Loucy (cell line): ENCODE data around the gene RALB.

Source experiments
- H2AFZ ChIP-seq: fragments of 200-600 bp; sonication (generic); 2 replicates; pipeline ENCODE4 v1.6.0; 2016; ENCODE audit warnings: antibody characterized with exemption, mild to moderate bottlenecking, low read length, moderate library complexity
- H3F3A ChIP-seq: fragments of 200-600 bp; 2 replicates; pipeline ENCODE4 v1.6.0; 2016; ENCODE audit warnings: antibody characterized with exemption, low read depth, mild to moderate bottlenecking
- H3K27me3 ChIP-seq: fragments of 200-600 bp; sonication (generic); 2 replicates; pipeline ENCODE4 v1.6.1; 2014; ENCODE audit warnings: low read length, mild to moderate bottlenecking; ENCODE audit not compliant: insufficient read depth, poor library complexity, severe bottlenecking
- H3K36me3 ChIP-seq: fragments of 200-600 bp; sonication (generic); 2 replicates; pipeline ENCODE4 v1.6.1; 2016; ENCODE audit warnings: low read length; ENCODE audit not compliant: insufficient read depth
- H3K4me1 ChIP-seq: fragments of 200-600 bp; sonication (generic); 2 replicates; pipeline ENCODE4 v1.5.1; 2014; ENCODE audit warnings: low read length, mild to moderate bottlenecking; ENCODE audit not compliant: insufficient read depth, poor library complexity, severe bottlenecking
- H3K4me2 ChIP-seq: fragments of 200-600 bp; sonication (generic); 2 replicates; pipeline ENCODE4 v1.6.0; 2014; ENCODE audit warnings: antibody characterized with exemption, low read length, low read depth, mild to moderate bottlenecking; ENCODE audit not compliant: poor library complexity, severe bottlenecking
- H3K4me3 ChIP-seq: fragments of 200-600 bp; sonication (generic); 2 replicates; pipeline ENCODE4 v1.5.1; 2014; ENCODE audit warnings: low read length, mild to moderate bottlenecking, mixed read lengths; ENCODE audit not compliant: poor library complexity, severe bottlenecking
- H3K79me2 ChIP-seq: fragments of 200-600 bp; sonication (generic); 2 replicates; pipeline ENCODE4 v1.6.1; 2014; ENCODE audit warnings: low read length; ENCODE audit not compliant: insufficient read depth
- H3K9ac ChIP-seq: fragments of 200-600 bp; sonication (generic); 2 replicates; pipeline ENCODE4 v1.6.0; 2014; ENCODE audit warnings: mild to moderate bottlenecking, low read depth, low read length, moderate library complexity; ENCODE audit not compliant: poor library complexity, severe bottlenecking
- H3K9me2 ChIP-seq: fragments of 200-600 bp; sonication (generic); replicated peaks from 2 replicates; pipeline ENCODE4 v1.6.1; 2016; ENCODE audit warnings: low read depth, low read length, mixed read lengths
- H3K9me3 ChIP-seq: fragments of 200-600 bp; sonication (generic); 2 replicates; pipeline ENCODE4 v1.6.1; 2014; ENCODE audit warnings: mild to moderate bottlenecking, antibody characterized with exemption, low read length, low read depth; ENCODE audit not compliant: insufficient read depth
- H4K20me1 ChIP-seq: fragments of 200-600 bp; sonication (generic); 2 replicates; pipeline ENCODE4 v1.6.0; 2014; ENCODE audit warnings: antibody characterized with exemption, low read length, mild to moderate bottlenecking; ENCODE audit not compliant: insufficient read depth, poor library complexity, severe bottlenecking
- EZH2phosphoT487 ChIP-seq: fragments of 200-600 bp; IDR thresholded peaks from 2 replicates; pipeline ENCODE4 v1.6.1; 2018; ENCODE audit warnings: antibody characterized with exemption, mild to moderate bottlenecking, moderate library complexity, borderline replicate concordance
- TF ChIP-seq, protein P1 (sequence below): fragments of 200-600 bp; sonication (generic); conservative IDR thresholded peaks from 2 replicates; pipeline ENCODE4 v1.5.1; 2014; ENCODE audit warnings: mild to moderate bottlenecking, antibody characterized with exemption, low read length

The RALB gene

DNA sequence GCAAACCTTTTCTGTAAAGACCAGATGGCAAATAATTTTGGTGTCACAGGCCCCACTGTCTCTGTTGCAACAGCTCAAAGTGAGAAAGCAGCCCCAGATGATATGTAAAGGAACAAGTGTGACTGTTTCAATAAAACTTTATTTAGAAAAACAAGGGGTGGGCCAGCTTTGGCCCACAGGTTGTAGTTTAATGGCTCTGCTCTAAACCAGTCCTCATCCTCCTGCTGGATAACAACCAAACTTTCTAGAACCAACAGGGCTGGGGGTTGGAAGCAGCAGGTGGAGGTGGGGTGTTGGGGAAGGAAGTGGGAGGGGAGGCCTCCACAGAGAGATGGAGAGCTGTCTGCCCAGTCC is 64.5 kb downstream of the RALB start:
- H3K27me3 ChIP-seq, result no peaks in the 10 kb centered on the region
- no peak overlapping the region for H3K4me2 ChIP-seq
- H3K4me1 ChIP-seq, result peaks cover 14% of the 10 kb centered on the region

DNA sequence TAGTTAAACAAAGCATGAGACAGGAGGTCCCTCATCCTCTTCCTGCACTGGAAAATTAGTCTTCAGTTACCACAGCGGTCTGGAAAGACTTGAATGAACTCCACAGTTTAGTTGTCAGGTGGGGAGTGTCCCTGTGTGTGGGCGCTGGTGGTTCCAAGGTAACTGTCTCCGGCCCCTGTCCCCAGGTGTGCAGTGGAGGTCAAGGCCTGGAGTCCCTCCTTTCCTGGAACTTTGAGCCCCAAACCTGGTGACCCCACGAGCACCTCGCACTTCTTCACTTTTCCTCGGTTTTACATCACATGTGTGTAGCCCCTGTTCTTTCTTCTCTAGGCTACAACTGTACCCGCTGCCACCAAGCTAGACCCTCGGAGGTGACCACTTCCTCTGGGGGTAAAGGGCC is 65.3 kb downstream of the RALB start:
- no peak overlapping the region for H3K4me2 ChIP-seq
- H3K4me3 ChIP-seq, result no peak overlapping the region
- H3K79me2 ChIP-seq, result no peaks in the 10 kb centered on the region
- H2AFZ ChIP-seq, result no peak overlapping the region
- no peaks in the 10 kb centered on the region for H3K27me3 ChIP-seq
- no peaks in the 10 kb centered on the region for H4K20me1 ChIP-seq
- no peak for TF ChIP-seq EZH2phosphoT487
- TF ChIP-seq, protein P1, sequence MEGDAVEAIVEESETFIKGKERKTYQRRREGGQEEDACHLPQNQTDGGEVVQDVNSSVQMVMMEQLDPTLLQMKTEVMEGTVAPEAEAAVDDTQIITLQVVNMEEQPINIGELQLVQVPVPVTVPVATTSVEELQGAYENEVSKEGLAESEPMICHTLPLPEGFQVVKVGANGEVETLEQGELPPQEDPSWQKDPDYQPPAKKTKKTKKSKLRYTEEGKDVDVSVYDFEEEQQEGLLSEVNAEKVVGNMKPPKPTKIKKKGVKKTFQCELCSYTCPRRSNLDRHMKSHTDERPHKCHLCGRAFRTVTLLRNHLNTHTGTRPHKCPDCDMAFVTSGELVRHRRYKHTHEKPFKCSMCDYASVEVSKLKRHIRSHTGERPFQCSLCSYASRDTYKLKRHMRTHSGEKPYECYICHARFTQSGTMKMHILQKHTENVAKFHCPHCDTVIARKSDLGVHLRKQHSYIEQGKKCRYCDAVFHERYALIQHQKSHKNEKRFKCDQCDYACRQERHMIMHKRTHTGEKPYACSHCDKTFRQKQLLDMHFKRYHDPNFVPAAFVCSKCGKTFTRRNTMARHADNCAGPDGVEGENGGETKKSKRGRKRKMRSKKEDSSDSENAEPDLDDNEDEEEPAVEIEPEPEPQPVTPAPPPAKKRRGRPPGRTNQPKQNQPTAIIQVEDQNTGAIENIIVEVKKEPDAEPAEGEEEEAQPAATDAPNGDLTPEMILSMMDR, result no peak
- no peaks in the 10 kb centered on the region for H3K9me2 ChIP-seq
- no peaks in the 10 kb centered on the region for H3F3A ChIP-seq
- no peaks in the 10 kb centered on the region for H3K9me3 ChIP-seq
- H3K9ac ChIP-seq, result no peak overlapping the region
- no peaks in the 10 kb centered on the region for H3K36me3 ChIP-seq
- peaks cover 14% of the 10 kb centered on the region for H3K4me1 ChIP-seq

More for the DNA sequence above, 64.5 kb downstream of the RALB start:
- Histone ChIP-seq H4K20me1 (no peaks in the 10 kb centered on the region), H3K9me2 (no peaks in the 10 kb centered on the region), H3K36me3 (no peaks in the 10 kb centered on the region), H3K79me2 (no peaks in the 10 kb centered on the region), H3K4me3 (no peak overlapping the region), H2AFZ (no peak overlapping the region), H3F3A (no peaks in the 10 kb centered on the region), H3K9me3 (no peaks in the 10 kb centered on the region), H3K9ac (no peak overlapping the region)
- no peak for TF ChIP-seq EZH2phosphoT487
- TF ChIP-seq, protein P1, result no peak

DNA sequence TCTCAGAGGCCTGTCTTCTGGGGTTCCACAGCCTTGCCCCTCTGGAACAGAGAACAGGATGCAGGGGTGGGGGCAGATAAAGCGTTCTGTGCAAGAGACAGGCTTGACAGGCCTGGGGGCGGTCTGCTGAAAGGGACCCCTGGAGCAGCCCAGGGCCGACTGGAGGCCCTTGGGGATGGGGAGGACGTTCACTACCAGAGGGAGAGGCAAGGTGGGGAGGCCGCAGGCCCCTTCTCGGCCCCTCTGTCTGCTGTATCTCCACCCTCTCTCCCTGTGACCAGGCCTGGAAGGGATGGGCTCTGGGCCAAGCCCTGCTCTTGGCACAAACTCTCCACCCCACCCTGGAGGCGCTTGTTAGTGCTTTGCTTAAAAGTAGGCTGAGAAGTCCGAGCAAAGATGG is 66.0 kb downstream of the RALB start:
- Histone ChIP-seq H3K9ac (no peak overlapping the region), H3K4me3 (no peak overlapping the region), H4K20me1 (no peaks in the 10 kb centered on the region), H3K4me2 (no peak overlapping the region), H3K36me3 (no peaks in the 10 kb centered on the region), H3K4me1 (peaks cover 9% of the 10 kb centered on the region), H3K9me2 (no peaks in the 10 kb centered on the region), H2AFZ (no peak overlapping the region), H3K79me2 (no peaks in the 10 kb centered on the region), H3F3A (no peaks in the 10 kb centered on the region), H3K9me3 (no peaks in the 10 kb centered on the region), H3K27me3 (no peaks in the 10 kb centered on the region)
- TF ChIP-seq, protein P1, result no peak
- TF ChIP-seq EZH2phosphoT487, result no peak
